HEK293T (cell line): ENCODE data around the gene ZNF217.
"Not testable (repeated sequence)": the region's sequence is repeated elsewhere in the genome, so short reads cannot be mapped to it uniquely, and the experiment has no call there.

Source experiments
- ARNT ChIP-seq: fragments of 450-650 bp; IDR thresholded peaks from 2 replicates; pipeline ENCODE4 v1.6.1; 2017; ENCODE audit warnings: mild to moderate bottlenecking
- BHLHE40 ChIP-seq: fragments of 450-650 bp; IDR thresholded peaks from 2 replicates; pipeline ENCODE4 v1.6.1; 2016; ENCODE audit warnings: mild to moderate bottlenecking, moderate library complexity, borderline replicate concordance
- FOXA1 ChIP-seq: fragments of 450-650 bp; IDR thresholded peaks from 2 replicates; pipeline ENCODE4 v1.6.1; 2016; ENCODE audit warnings: mild to moderate bottlenecking
- FOXK2 ChIP-seq: fragments of 450-650 bp; IDR thresholded peaks from 2 replicates; pipeline ENCODE4 v1.6.1; 2016; ENCODE audit warnings: mild to moderate bottlenecking
- FOXM1 ChIP-seq: fragments of 450-650 bp; IDR thresholded peaks from 2 replicates; pipeline ENCODE4 v1.6.1; 2017; ENCODE audit warnings: mild to moderate bottlenecking, borderline replicate concordance
- L3MBTL2 ChIP-seq: fragments of 450-650 bp; conservative IDR thresholded peaks from 2 replicates; pipeline ENCODE4 v1.6.1; 2016; ENCODE audit warnings: mild to moderate bottlenecking
- PKNOX1 ChIP-seq: fragments of 450-650 bp; IDR thresholded peaks from 2 replicates; pipeline ENCODE4 v1.6.1; 2016
- SP1 ChIP-seq: fragments of 450-650 bp; IDR thresholded peaks from 2 replicates; pipeline ENCODE4 v1.6.1; 2017
- SUZ12 ChIP-seq: fragments of 450-650 bp; IDR thresholded peaks from 2 replicates; pipeline ENCODE4 v1.6.1; 2016; ENCODE audit warnings: mild to moderate bottlenecking
- TARDBP ChIP-seq: fragments of 450-650 bp; IDR thresholded peaks from 2 replicates; pipeline ENCODE4 v1.6.1; 2016

GRCh38 chr20:53589321-53590065 lies 4.1 kb downstream of the ZNF217 start:
- not testable (repeated sequence) for TF ChIP-seq FOXK2, FOXA1, SP1, BHLHE40, PKNOX1, FOXM1, SUZ12, TARDBP, ARNT, L3MBTL2
